Measurements from ENCODE around the gene CEACAM6.
"Not testable (repeated sequence)": the region's sequence is repeated elsewhere in the genome, so short reads cannot be mapped to it uniquely, and the experiment has no call there.

The CEACAM6 gene

GRCh38 chr19:41758846-41759245 lies 3.5 kb downstream of the CEACAM6 start:
- Histone ChIP-seq H3K9ac (ENCODE audit: low read depth, low read length) (no peak overlapping the region), H3K79me2 (ENCODE audit: insufficient read depth, low read length) (no peaks in the 10 kb centered on the region), H3K4me1 (ENCODE audit: insufficient read depth, low read length) (no peaks in the 10 kb centered on the region), H3K36me3 (ENCODE audit: insufficient read depth, low read length) (no peaks in the 10 kb centered on the region), H3K9me3 (ENCODE audit: insufficient read depth, low read length, severe bottlenecking) (no peaks in the 10 kb centered on the region), H3K4me2 (ENCODE audit: insufficient read depth, low read length) (no peak overlapping the region), H4K20me1 (ENCODE audit: insufficient read depth, low read length) (no peaks in the 10 kb centered on the region), H3K27ac (ENCODE audit: low read length) (no peak overlapping the region), H2AFZ (ENCODE audit: low read depth, low read length) (no peak overlapping the region), H3K4me3 (ENCODE audit: low read depth in 1 of 2, low read length in 2 of 2) (no peak overlapping the region), H3K27me3 (ENCODE audit: insufficient read depth, low read length, poor library complexity) (peaks cover 36% of the 10 kb centered on the region)
- no peak for TF ChIP-seq EZH2 (IDR thresholded peaks at IDR 0.05; ENCODE audit: borderline replicate concordance, low read depth, low read length, severe bottlenecking)
- TF ChIP-seq CTCF (IDR thresholded peaks at IDR 0.05; ENCODE audit: borderline replicate concordance, extremely low read depth, low read length, poor library complexity, severe bottlenecking) = no peak
- DNase-seq (no peak), ATAC-seq (ENCODE audit: insufficient read depth, low read depth) (no peak)

- Histone ChIP-seq H3K4me2 (ENCODE audit: insufficient read depth, low read length) (no peak overlapping the region), H2AFZ (ENCODE audit: low read depth, low read length) (no peak overlapping the region), H3K27ac (ENCODE audit: low read length) (no peak overlapping the region), H3K79me2 (ENCODE audit: insufficient read depth, low read length) (no peaks in the 10 kb centered on the region), H3K4me3 (ENCODE audit: low read depth in 1 of 2, low read length in 2 of 2) (no peak overlapping the region), H3K9ac (ENCODE audit: low read depth, low read length) (no peak overlapping the region), H3K9me3 (ENCODE audit: insufficient read depth, low read length, severe bottlenecking) (no peaks in the 10 kb centered on the region), H3K27me3 (ENCODE audit: insufficient read depth, low read length, poor library complexity) (peaks cover 18% of the 10 kb centered on the region), H3K36me3 (ENCODE audit: insufficient read depth, low read length) (no peaks in the 10 kb centered on the region), H3K4me1 (ENCODE audit: insufficient read depth, low read length) (no peaks in the 10 kb centered on the region), H4K20me1 (ENCODE audit: insufficient read depth, low read length) (no peaks in the 10 kb centered on the region)
- ATAC-seq (ENCODE audit: insufficient read depth, low read depth) (no peak), DNase-seq (no peak)
- TF ChIP-seq EZH2 (IDR thresholded peaks at IDR 0.05; ENCODE audit: borderline replicate concordance, low read depth, low read length, severe bottlenecking) (no peak), CTCF (IDR thresholded peaks at IDR 0.05; ENCODE audit: borderline replicate concordance, extremely low read depth, low read length, poor library complexity, severe bottlenecking) (no peak)
Observed at GRCh38 chr19:41767115-41767514, 11.8 kb downstream of the CEACAM6 start.

GRCh38 chr19:41768105-41768504 lies 12.8 kb downstream of the CEACAM6 start:
- peaks cover 14% of the 10 kb centered on the region for H3K27me3 ChIP-seq (ENCODE audit: insufficient read depth, low read length, poor library complexity)

GRCh38 chr19:41769608-41770007 lies 14.3 kb downstream of the CEACAM6 start:
- Histone ChIP-seq H3K36me3 (ENCODE audit: insufficient read depth, low read length) (no peaks in the 10 kb centered on the region), H3K9ac (ENCODE audit: low read depth, low read length) (no peak overlapping the region)

More at GRCh38 chr19:41768105-41768504, 12.8 kb downstream of the CEACAM6 start:
- H3K4me2 ChIP-seq (ENCODE audit: insufficient read depth, low read length); H3K79me2 ChIP-seq (ENCODE audit: insufficient read depth, low read length); H3K9me3 ChIP-seq (ENCODE audit: insufficient read depth, low read length, severe bottlenecking); H3K36me3 ChIP-seq (ENCODE audit: insufficient read depth, low read length); ATAC-seq (ENCODE audit: insufficient read depth, low read depth); DNase-seq; H4K20me1 ChIP-seq (ENCODE audit: insufficient read depth, low read length); H3K4me1 ChIP-seq (ENCODE audit: insufficient read depth, low read length); H2AFZ ChIP-seq (ENCODE audit: low read depth, low read length); H3K4me3 ChIP-seq (ENCODE audit: low read depth in 1 of 2, low read length in 2 of 2); H3K27ac ChIP-seq (ENCODE audit: low read length); H3K9ac ChIP-seq (ENCODE audit: low read depth, low read length): not testable (repeated sequence)

More at GRCh38 chr19:41769608-41770007, 14.3 kb downstream of the CEACAM6 start:
- TF ChIP-seq CTCF (IDR thresholded peaks at IDR 0.05; ENCODE audit: borderline replicate concordance, extremely low read depth, low read length, poor library complexity, severe bottlenecking) = no peak
- no peak for TF ChIP-seq EZH2 (IDR thresholded peaks at IDR 0.05; ENCODE audit: borderline replicate concordance, low read depth, low read length, severe bottlenecking)
- Histone ChIP-seq H3K79me2 (ENCODE audit: insufficient read depth, low read length) (no peaks in the 10 kb centered on the region), H3K4me3 (ENCODE audit: low read depth in 1 of 2, low read length in 2 of 2) (no peak overlapping the region), H3K9me3 (ENCODE audit: insufficient read depth, low read length, severe bottlenecking) (no peaks in the 10 kb centered on the region), H3K4me2 (ENCODE audit: insufficient read depth, low read length) (no peak overlapping the region), H3K4me1 (ENCODE audit: insufficient read depth, low read length) (peaks cover 2% of the 10 kb centered on the region; the same call in 1 of the 2 replicates), H3K27me3 (ENCODE audit: insufficient read depth, low read length, poor library complexity) (peaks cover 12% of the 10 kb centered on the region), H3K27ac (ENCODE audit: low read length) (no peak overlapping the region), H2AFZ (ENCODE audit: low read depth, low read length) (no peak overlapping the region), H4K20me1 (ENCODE audit: insufficient read depth, low read length) (peaks cover 4% of the 10 kb centered on the region; the same call in 1 of the 2 replicates)
- DNase-seq (no peak), ATAC-seq (ENCODE audit: insufficient read depth, low read depth) (no peak)

All from DND-41 (cell line).